ENCODE data around the gene NSD2.

Gene NSD2

DNA sequence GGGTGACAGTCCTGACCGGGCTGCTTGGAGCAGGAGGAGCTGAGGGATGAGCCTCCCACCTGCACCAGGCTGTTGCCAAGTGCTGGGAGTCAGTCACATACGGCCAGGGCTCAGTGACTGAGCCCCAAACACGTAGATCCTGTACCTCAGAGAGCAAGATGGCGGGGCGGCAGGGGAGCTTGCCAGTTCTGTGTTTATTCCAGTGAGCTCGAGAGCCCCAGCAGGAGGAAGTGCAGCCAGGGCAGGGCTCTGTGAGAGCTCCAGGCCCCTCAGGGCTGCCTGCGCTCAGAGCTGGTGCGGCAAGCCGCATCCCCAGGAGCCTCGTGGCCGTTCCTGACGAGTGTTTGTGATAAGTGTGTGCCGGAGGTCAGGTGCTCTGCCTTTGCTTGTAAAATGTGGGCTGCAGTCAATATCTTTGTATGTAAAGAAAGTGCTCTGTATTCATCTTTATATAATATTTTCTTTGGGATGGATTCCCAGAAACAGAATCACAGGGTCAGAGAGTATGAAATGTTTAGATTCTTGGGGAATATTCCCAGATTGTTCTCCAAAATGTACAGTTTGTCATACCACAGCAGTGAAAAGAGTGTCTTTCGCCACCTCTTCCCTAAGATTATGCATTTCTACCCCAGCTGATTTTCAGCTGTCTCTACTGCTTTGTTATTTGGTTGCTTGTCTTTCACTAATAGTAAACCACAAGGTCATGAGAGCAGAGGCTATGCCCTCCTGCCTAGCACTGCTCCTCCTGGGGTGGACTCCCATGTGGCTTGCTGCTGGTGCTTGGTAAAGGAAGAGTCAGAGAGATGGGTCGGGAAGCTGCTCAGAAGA, 87.3 kb downstream of the NSD2 start:
- TF ChIP-seq, protein P1, sequence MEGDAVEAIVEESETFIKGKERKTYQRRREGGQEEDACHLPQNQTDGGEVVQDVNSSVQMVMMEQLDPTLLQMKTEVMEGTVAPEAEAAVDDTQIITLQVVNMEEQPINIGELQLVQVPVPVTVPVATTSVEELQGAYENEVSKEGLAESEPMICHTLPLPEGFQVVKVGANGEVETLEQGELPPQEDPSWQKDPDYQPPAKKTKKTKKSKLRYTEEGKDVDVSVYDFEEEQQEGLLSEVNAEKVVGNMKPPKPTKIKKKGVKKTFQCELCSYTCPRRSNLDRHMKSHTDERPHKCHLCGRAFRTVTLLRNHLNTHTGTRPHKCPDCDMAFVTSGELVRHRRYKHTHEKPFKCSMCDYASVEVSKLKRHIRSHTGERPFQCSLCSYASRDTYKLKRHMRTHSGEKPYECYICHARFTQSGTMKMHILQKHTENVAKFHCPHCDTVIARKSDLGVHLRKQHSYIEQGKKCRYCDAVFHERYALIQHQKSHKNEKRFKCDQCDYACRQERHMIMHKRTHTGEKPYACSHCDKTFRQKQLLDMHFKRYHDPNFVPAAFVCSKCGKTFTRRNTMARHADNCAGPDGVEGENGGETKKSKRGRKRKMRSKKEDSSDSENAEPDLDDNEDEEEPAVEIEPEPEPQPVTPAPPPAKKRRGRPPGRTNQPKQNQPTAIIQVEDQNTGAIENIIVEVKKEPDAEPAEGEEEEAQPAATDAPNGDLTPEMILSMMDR (IDR thresholded peaks at IDR 0.05): no peak

- TF ChIP-seq, protein P1 (IDR thresholded peaks at IDR 0.05): no peak
These were observed 87.9 kb downstream of the NSD2 start for GRCh38 chr4:1959104-1959384.

GRCh38 chr4:1960170-1960825, 89.1 kb downstream of the NSD2 start:
- TF ChIP-seq, protein P1 (IDR thresholded peaks at IDR 0.05): no peak

DNA sequence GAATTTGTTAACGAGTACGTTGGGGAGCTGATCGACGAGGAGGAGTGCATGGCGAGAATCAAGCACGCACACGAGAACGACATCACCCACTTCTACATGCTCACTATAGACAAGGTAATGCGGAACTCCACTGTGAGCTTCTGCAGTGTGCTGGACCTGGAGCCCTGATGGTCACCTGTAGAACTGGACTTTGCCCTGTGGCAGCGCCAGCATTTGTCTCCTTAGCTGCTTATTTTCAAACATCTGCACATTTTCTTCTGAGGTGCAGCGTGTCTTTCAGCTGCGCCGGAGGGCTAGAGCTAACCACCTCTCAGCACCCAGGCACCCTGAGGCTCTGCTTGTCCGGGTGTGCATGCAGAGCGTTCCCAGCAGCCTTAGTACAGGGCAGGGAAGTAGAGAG, 89.8 kb downstream of the NSD2 start:
- TF ChIP-seq, protein P1 (IDR thresholded peaks at IDR 0.05): no peak

DNA sequence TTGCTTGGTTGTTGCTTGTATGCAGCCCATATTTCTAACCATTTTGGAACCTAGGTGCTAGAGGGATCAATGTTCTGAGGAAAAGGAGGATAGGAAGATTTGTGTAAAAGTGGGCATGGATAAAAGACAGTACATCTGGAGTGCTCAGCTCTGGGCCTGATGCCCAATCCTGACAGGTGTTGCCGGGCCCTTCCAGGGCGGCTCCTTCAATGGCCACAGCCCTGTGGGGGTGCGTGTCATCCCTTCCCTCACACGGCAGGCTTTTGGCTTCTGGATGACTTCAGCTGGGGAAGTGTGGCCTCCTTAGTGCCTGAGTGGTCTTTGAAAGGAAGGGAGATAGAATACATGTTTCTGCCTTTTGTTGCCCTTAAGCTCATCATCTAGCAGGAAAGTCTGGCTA, 90.4 kb downstream of the NSD2 start:
- TF ChIP-seq, protein P1 (IDR thresholded peaks at IDR 0.05): no peak

GRCh38 chr4:1962980-1963379, 91.8 kb downstream of the NSD2 start:
- TF ChIP-seq, protein P1 (IDR thresholded peaks at IDR 0.05): no peak

DNA sequence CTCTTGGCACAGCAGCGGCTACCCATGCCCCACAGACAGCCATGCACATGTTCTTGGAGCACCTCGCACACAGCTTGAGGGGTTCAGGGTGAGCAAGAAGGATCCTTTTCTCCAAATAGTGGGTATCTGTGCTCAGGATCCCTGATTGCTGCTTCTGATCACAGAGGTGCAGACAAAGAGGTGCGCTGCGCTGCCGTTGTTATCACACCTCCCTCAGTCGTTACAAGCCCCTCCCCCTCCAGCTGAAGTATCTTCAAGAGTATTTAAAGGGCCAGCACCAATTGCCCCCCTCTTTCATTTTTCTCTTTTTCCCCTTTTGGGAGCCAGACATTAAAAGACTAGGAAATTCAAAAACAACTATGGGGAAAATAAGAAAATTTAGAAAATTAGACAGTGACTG, 93.2 kb downstream of the NSD2 start:
- TF ChIP-seq, protein P1 (IDR thresholded peaks at IDR 0.05): no peak
